ENCODE results near the gene NLGN2. TPM values are rescaled to one million over a fixed set of nuclear protein-coding genes. Genes with fewer than 3 reads are reported as not detected.
A peak's percentile ranks its signal among the peaks of the same experiment; 100 is the strongest.

The NLGN2 gene
- total RNA-seq, 4 donors from 2014 or later, result 2.2 to 6.3 (median 4.7) TPM

DNA sequence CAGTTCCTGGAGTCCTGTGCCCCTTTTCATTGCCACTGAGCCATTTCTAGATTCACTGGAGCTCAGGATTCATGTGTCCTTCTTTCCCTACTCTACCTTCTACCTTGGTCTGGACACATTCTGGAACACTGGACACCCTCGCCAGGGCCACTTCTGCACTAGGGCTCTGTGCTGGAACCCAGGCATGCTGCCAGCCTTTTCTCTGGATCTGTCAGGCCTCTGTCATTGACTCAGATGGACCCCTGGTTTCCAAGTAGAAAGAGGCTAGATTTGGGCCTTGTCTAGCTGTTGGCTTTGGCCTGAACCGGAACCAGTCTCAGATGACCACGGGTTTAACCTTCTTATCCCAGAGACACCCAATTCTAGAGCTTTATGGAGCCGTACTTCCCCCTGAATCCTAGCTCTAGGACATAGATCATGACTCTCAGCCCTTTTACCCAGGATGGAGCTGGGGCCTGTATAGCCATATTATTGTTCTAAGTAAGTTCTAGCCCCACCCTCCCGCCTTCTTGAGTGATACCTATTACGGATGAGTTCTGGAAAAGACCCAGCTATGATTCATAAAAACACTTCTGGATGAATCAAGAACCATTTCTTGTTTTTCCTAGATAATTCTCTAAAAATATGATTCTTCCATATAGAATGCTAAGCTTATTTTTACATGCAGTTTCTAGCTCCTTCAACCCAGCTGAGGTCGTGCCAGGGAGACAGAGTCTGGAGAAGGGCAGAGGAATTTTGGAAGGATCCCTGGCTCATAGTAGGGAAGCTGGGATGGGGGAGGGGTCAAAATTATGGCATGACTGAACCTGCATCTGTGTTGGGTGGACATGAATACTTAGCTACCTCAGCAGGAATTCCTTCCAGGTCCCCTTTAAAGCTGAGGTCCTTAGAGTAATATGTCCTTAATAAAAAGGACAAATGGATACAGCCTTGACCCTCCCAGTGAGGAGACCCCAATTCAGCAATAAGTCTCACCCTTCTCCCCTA is 36.1 kb downstream of the NLGN2 start:
- intact Hi-C loops (cut with DNase I), result loop anchor here (5.0 kb wide), 1 partner anchor 34 kb away; the partner anchor contains the start of gene ZBTB4
- no peak overlapping the region for H3K4me3 ChIP-seq (replicated peaks in 1 of 3)
- H3K4me1 ChIP-seq, result peaks cover 11 to 36% of the 10 kb centered on the region in 2 donors
- no peaks in the 10 kb centered on the region for H3K27me3 ChIP-seq
- H3K27ac ChIP-seq, result no peak overlapping the region
- TF ChIP-seq POLR2A (IDR thresholded peaks at IDR 0.05), result no peak
- TF ChIP-seq, protein P1, sequence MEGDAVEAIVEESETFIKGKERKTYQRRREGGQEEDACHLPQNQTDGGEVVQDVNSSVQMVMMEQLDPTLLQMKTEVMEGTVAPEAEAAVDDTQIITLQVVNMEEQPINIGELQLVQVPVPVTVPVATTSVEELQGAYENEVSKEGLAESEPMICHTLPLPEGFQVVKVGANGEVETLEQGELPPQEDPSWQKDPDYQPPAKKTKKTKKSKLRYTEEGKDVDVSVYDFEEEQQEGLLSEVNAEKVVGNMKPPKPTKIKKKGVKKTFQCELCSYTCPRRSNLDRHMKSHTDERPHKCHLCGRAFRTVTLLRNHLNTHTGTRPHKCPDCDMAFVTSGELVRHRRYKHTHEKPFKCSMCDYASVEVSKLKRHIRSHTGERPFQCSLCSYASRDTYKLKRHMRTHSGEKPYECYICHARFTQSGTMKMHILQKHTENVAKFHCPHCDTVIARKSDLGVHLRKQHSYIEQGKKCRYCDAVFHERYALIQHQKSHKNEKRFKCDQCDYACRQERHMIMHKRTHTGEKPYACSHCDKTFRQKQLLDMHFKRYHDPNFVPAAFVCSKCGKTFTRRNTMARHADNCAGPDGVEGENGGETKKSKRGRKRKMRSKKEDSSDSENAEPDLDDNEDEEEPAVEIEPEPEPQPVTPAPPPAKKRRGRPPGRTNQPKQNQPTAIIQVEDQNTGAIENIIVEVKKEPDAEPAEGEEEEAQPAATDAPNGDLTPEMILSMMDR (IDR thresholded peaks at IDR 0.05), result no peak
- H3K36me3 ChIP-seq, result no peaks in the 10 kb centered on the region
- H3K9me3 ChIP-seq, result no peaks in the 10 kb centered on the region
- peak in 1 of 2 donors; percentile 17 for DNase-seq
- 79 to 80% methylated on average over 7 of the region's 7 CpGs for WGBS, 2 donors

DNA sequence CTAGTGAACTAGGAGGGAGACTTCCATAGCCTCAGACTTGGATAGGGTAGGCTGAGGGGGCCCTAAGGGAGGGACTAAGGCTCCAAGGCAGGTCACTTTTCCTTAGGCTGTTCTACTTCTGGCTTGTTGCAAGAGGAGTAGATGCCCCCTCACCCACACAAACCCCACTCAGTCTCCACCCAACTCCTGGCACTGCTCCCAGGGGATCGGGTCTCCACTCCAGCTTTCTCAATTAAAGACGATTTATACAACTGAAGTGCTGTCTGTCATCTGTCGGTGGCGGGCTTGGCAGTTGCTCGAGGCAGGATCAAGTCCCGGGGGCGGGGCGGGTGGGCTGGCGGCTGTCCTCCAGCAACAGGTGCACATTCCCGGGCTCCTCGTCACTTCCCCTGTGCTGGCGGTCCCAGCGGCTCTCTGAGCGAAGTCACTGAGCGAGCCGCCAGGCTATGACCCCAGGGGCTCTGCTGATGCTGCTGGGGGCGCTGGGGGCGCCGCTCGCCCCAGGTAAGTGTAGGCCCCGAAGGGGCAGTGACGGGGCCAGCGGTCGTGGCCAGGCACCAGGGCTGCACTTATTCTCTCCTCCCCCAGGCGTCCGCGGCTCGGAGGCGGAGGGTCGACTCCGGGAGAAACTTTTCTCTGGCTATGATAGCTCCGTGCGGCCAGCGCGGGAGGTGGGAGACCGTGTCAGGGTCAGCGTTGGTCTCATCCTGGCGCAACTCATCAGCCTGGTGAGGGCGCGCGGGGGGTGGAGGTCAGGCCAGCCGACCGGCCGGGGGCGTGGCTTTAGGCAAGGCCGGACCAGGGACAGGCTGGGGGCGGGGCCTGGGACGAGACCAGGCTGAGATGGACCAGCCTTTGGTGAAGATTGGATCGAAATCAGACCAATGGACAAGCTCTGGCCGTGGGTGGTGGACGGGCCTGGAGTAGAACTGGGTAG is 37.3 kb downstream of the NLGN2 start, which contains the start of gene CHRNB1:
TSS of gene CHRNB1 (plus strand) at position 380 of the 937 bp plus-strand sequence. CDS start at position 447, 67 bp downstream.
- Histone ChIP-seq H3K4me3 (replicated peaks in 1 of 3) (peak within 1 kb of the TSS; percentile 9 to 45 (median 30)), H3K4me1 (peaks cover 4 to 24% of the 10 kb centered on the region in 2 donors), H3K27ac (peak within 1 kb of the TSS in 2 of 3 donors; percentile 66 to 87), H3K27me3 (no peaks in the 10 kb centered on the region), H3K9me3 (no peaks in the 10 kb centered on the region), H3K36me3 (no peaks in the 10 kb centered on the region)
- WGBS, 2 donors, result 5% methylated on average over 20 to 43 of the region's 51 CpGs
- TF ChIP-seq, protein P1 (IDR thresholded peaks at IDR 0.05), result peak in 3 of 6 experiments; percentile 8 to 20 (median 20)
- TF ChIP-seq POLR2A (IDR thresholded peaks at IDR 0.05), result peak in 1 of 2 donors; percentile 56
- peak; percentile 90 to 92 for DNase-seq
- intact Hi-C loops (cut with DNase I), result loop anchor here (5.0 kb wide), 1 partner anchor 32 kb away; the partner anchor contains the start of gene ZBTB4

DNA sequence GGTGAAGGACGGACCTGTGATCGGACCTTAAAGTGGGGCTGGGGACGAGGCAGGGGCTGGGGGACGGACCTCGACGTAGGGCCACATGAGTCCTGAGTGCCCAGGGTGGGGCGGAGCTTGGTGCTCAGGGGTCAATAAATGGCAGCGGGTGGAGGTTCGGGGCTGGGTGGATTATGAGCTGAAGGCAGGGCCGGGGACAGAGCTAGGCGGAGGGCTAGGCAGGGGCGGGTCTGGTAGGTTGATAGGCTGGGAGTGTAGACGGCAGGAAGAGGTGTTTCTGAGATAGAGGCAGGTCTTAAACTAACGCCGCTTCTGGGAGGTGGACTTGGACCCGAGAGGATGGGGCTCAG is 37.9 kb downstream of the NLGN2 start:
- Histone ChIP-seq H3K9me3 (no peaks in the 10 kb centered on the region), H3K36me3 (no peaks in the 10 kb centered on the region), H3K4me1 (peaks cover 4 to 18% of the 10 kb centered on the region in 2 donors), H3K4me3 (replicated peaks in 1 of 3) (peak overlapping the region; percentile 9 to 45 (median 30)), H3K27me3 (no peaks in the 10 kb centered on the region), H3K27ac (peak overlapping the region in 2 of 3 donors; percentile 58 to 66)
- intact Hi-C loops (cut with DNase I), result no loop called here
- DNase-seq, result peak; percentile 68 to 78
- 2 to 3% methylated on average over 16 of the region's 16 CpGs for WGBS, 2 donors
- TF ChIP-seq POLR2A (IDR thresholded peaks at IDR 0.05), result no peak
- TF ChIP-seq, protein P1 (IDR thresholded peaks at IDR 0.05), result no peak

DNA sequence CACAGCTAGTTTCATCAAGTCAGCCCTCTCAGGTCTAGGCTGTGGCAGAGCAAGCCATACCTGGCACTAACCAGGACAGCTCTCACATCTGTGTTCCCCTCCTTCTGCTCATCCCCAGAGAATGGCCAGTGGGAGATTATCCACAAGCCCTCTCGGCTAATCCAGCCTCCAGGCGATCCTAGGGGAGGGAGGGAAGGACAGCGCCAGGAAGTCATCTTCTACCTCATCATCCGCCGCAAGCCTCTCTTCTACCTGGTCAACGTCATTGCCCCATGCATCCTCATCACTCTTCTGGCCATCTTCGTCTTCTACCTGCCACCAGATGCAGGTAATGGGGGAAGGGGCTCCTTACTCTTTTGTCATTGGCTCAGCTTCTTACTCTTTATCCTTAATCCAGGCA is 40.8 kb downstream of the NLGN2 start:
- H3K27me3 ChIP-seq, result no peaks in the 10 kb centered on the region
- WGBS, 2 donors, result 93 to 97% methylated on average over 6 to 7 of the region's 7 CpGs

More for the DNA sequence above, 40.8 kb downstream of the NLGN2 start:
- H3K4me1 ChIP-seq, result peaks cover 4 to 13% of the 10 kb centered on the region in 2 donors
- no peak for TF ChIP-seq POLR2A (IDR thresholded peaks at IDR 0.05)
- TF ChIP-seq, protein P1 (IDR thresholded peaks at IDR 0.05), result no peak
- DNase-seq, result no peak
- no peak overlapping the region for H3K27ac ChIP-seq
- no peak overlapping the region for H3K4me3 ChIP-seq (replicated peaks in 1 of 3)
- H3K36me3 ChIP-seq, result no peaks in the 10 kb centered on the region
- intact Hi-C loops (cut with DNase I), result no loop called here
- H3K9me3 ChIP-seq, result no peaks in the 10 kb centered on the region
